Heart left ventricle (tissue), 16 donors: ENCODE data around the gene CLEC16A. TPM values are rescaled to one million over a fixed set of nuclear protein-coding genes. Genes with fewer than 3 reads are reported as not detected.

Experiments used
- ATAC-seq, 4 donors: fragments of 200-7000 bp; cut with Tn5 transposase; one replicate each; pipeline ENCODE4 v1.9.1; 2020 to 2022; ENCODE audit warnings: moderate library complexity in 4 of 4, mild to moderate bottlenecking in 3 of 4, moderate number of reproducible peaks in 1 of 4
- DNase-seq, 5 donors: peaks; one replicate each; pipeline ENCODE4 v3.0.0-alpha.2; 2020
- H3K27ac ChIP-seq, 12 donors: fragments of 200-600 bp; sonication (generic) in 4 of 12; one replicate each; pipeline versions ENCODE4 v1.5.0 to v1.8.0; 2016 to 2022; ENCODE audit warnings: mild to moderate bottlenecking in 2 of 12
- H3K27me3 ChIP-seq, 9 donors: fragments of 200-600 bp; sonication (generic) in 2 of 9; one replicate each; pipeline versions ENCODE4 v1.5.1 to v1.8.0; 2016 to 2022; ENCODE audit warnings: mild to moderate bottlenecking in 3 of 9
- H3K36me3 ChIP-seq, 9 donors: fragments of 200-600 bp; sonication (generic) in 2 of 9; one replicate each; pipeline versions ENCODE4 v1.5.0 to v1.8.0; 2018 to 2022; ENCODE audit warnings: mild to moderate bottlenecking in 2 of 9
- H3K4me1 ChIP-seq, 12 donors: fragments of 200-600 bp; sonication (generic) in 4 of 12; one replicate each; pipeline versions ENCODE4 v1.5.0 to v1.8.0; 2016 to 2022; ENCODE audit warnings: mild to moderate bottlenecking in 3 of 12
- H3K4me3 ChIP-seq, 12 donors: fragments of 200-600 bp; sonication (generic) in 4 of 12; one replicate each; pipeline versions ENCODE4 v1.5.0 to v1.8.0; 2017 to 2022; ENCODE audit warnings: mild to moderate bottlenecking in 9 of 12, moderate library complexity in 4 of 12
- H3K9me3 ChIP-seq, 12 donors: fragments of 200-600 bp; sonication (generic) in 4 of 12; one replicate each; pipeline versions ENCODE4 v1.5.0 to v1.8.0; 2016 to 2022; ENCODE audit warnings: mild to moderate bottlenecking in 1 of 12
- POLR2A ChIP-seq, 2 donors: fragments of 450-650 bp; IDR thresholded peaks; one replicate each; pipeline ENCODE4 v1.6.1; 2017; ENCODE audit warnings: antibody characterized with exemption in 2 of 2, mild to moderate bottlenecking in 2 of 2, moderate library complexity in 2 of 2
- WGBS, 4 donors: extraction: QIAGEN DNeasy Blood & Tissue Kit in 2 of 4; methylation state at CpG; one replicate each; pipeline versions ENCODE4 v1.1.5 to v1.1.7; 2013 to 2018; 5-methylcytosine and 5-hydroxymethylcytosine counted together
- intact Hi-C, 10 donors: fragments of 100-400 bp; cut with DNase I; formaldehyde crosslinking; loops; one replicate each; pipeline versions ENCODE4 v1.11.1 to v1.14.2; 2022
- polyA plus RNA-seq, 2 donors: library from polyadenylated mRNA; stranded (reverse); fragments of 200-250 nt; gene quantifications; one replicate each; pipeline ENCODE4 v1.2.3, GENCODE V29; 2013
- total RNA-seq, 9 donors: library from RNA; depleted of rRNA in 2 of 9; stranded (reverse); fragments of >200 nt in 2 of 9; fragmentation: NEBNext Ultra II Directional in 3 of 9; extraction: Animal tissue kit (Norgen Biotek cat#: 25700) in 3 of 9; gene quantifications; one replicate each; pipeline versions ENCODE4 v1.1.0 to v1.2.4, GENCODE V29; 2016 to 2023
- TF ChIP-seq, protein P1 (sequence below), 12 donors: fragments of 200-600 bp; sonication (generic) in 4 of 12; IDR thresholded peaks; one replicate each; pipeline versions ENCODE4 v1.5.0 to v1.8.0; 2018 to 2022; ENCODE audit warnings: antibody characterized with exemption in 12 of 12, mild to moderate bottlenecking in 5 of 12
- donor health status: ischemic (EF 13 %, LVEDD 7.1; RV severe dilation, severe dysfunction).
- donor health status: healthy with polysubstance abuse.
- donor health status: DM: no; HTN: yes; CAD: no.
- donor health status: DM: no; HTN: no; CAD: no.
- donor health status: ischemic (EF 25% LVEDD 6.9; RV normal size, moderate dysfunction).
- donor health status: ischemic (EF 25% LVEDD 5.7; RV mildly dilated, moderate dysfunction).
- donor health status: healthy.
- donor health status: DM: yes; HTN: yes; CAD: no.
- donor health status: ischemic (EF 35%, LVEDD 5.7; RV mildly dilated, moderate dysfunction).
- donor health status: nonischemic (EF 11% LVEDD 7.7; RV severe dilation, severe dysfunction).
- donor health status: DM: yes; HTN: yes; CAD: no.
- donor health status: PGD.
- donor health status: ischemic (EF 29% LVEDD 5.4; RV normal size, mild dysfunction).
- donor health status: nonischemic (EF 23%, LVEDD 6.1; RV moderate dilation, normal function).

CLEC16A gene
- total and polyA plus RNA-seq, 11 donors, result 13.8 to 41.1 (median 23.7) TPM

- DNase-seq, result no peak
- no peaks in the 10 kb centered on the region for H3K9me3 ChIP-seq
- intact Hi-C loops, result no loop called here
- no peak overlapping the region for H3K4me3 ChIP-seq
- H3K27me3 ChIP-seq, result no peaks in the 10 kb centered on the region
- TF ChIP-seq POLR2A (IDR thresholded peaks at IDR 0.05), result no peak
- TF ChIP-seq, protein P1, sequence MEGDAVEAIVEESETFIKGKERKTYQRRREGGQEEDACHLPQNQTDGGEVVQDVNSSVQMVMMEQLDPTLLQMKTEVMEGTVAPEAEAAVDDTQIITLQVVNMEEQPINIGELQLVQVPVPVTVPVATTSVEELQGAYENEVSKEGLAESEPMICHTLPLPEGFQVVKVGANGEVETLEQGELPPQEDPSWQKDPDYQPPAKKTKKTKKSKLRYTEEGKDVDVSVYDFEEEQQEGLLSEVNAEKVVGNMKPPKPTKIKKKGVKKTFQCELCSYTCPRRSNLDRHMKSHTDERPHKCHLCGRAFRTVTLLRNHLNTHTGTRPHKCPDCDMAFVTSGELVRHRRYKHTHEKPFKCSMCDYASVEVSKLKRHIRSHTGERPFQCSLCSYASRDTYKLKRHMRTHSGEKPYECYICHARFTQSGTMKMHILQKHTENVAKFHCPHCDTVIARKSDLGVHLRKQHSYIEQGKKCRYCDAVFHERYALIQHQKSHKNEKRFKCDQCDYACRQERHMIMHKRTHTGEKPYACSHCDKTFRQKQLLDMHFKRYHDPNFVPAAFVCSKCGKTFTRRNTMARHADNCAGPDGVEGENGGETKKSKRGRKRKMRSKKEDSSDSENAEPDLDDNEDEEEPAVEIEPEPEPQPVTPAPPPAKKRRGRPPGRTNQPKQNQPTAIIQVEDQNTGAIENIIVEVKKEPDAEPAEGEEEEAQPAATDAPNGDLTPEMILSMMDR (IDR thresholded peaks at IDR 0.05), result no peak
- H3K4me1 ChIP-seq, result peaks cover 0 to 20% (median 0%) of the 10 kb centered on the region in 12 donors
- WGBS, 4 donors, result 73 to 84% (median 79%) methylated on average over 4 of the region's 4 CpGs
- H3K27ac ChIP-seq, result peak overlapping the region in 5 of 12 donors; percentile 4 to 49 (median 14)
- ATAC-seq, result peak in 2 of 4 donors; percentile 28 to 38
- peaks cover 0 to 85% (median 71%) of the 10 kb centered on the region in 9 donors for H3K36me3 ChIP-seq
Observed at GRCh38 chr16:11047057-11047456, 102.7 kb downstream of the CLEC16A start.

DNA sequence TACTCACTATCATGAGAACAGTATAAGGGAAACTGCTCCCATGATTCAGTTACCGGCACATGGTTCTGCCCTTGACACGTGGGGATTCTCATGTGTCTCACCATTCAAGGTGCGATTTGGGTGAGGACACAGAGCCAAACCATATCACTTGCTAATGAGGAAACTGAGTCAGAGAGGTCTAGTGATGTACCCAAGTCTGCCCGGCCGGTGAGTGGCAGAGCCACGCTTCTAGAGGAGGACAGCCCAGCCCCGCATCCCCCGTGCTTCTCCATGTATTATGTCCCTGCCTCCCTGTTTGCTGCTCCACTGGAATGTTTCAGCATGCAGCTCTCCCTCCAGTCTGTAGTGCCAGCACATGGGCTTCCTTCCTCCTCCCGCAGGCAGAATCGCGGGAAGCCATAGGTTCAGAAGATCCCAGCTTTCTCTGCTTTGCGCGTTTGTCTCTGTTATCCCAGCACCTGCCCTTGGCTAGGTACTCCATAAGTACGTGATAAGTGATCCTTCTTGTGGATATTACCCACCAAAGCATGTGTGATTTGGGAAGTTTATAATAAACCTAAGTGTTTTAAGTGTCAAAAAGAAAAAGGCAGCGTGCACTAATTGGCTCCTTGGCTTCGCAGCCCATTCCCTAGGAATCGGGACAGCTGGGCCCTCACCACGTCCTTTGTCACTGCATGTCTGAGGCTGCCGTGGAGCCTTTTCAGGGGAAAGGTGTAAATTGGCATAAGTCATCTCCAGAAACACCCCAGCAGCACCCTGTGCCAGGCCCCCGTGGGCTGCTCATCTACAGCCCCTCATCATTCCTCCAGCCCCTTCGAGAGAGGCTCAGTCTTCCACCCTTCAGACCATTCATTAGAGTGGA, 103.8 kb downstream of the CLEC16A start:
- Histone ChIP-seq H3K27ac (peak overlapping the region in 1 of 12 donors; percentile 49), H3K4me1 (peaks cover 0 to 29% (median 0%) of the 10 kb centered on the region in 12 donors)

DNA sequence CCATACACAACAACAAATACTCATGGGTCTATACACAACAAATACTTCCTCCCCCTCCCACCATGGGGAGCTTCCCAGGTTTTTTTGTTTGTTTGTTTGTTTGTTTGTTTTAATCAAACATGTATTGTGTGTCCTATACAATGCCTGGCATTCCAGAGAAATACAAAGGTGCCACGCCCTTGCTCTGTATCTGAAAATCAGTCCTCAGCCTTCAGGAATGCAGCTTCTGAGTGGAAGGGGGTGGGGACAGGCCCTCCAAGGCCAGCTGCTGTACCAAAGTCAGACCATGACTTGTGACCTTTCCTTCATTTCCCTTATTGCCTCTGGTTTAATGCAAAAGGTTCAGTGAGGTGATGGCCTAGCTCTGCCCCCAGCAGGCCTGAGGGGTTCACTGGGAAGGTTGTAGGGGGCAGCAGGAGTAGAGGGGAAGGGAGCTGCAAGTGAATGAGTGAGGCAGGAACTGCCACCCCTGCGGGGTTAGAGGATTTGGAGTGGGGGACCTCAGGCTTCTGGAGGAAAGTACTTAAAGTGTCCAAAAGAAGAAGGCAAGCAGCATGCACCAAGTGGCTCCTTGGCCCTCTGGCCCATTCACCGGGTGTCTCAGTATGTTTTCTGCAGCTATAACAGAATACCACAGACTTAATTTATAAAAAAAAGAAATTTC, 105.2 kb downstream of the CLEC16A start:
- Histone ChIP-seq H3K36me3 (peaks cover 0 to 77% (median 56%) of the 10 kb centered on the region in 9 donors), H3K4me1 (peaks cover 0 to 29% (median 0%) of the 10 kb centered on the region in 12 donors), H3K9me3 (no peaks in the 10 kb centered on the region), H3K27me3 (no peaks in the 10 kb centered on the region), H3K27ac (no peak overlapping the region), H3K4me3 (no peak overlapping the region)
- 93 to 95% (median 95%) methylated on average over 3 of the region's 3 CpGs for WGBS, 4 donors
- intact Hi-C loops, result no loop called here
- no peak for ATAC-seq
- no peak for DNase-seq
- no peak for TF ChIP-seq POLR2A (IDR thresholded peaks at IDR 0.05)
- TF ChIP-seq, protein P1 (IDR thresholded peaks at IDR 0.05), result no peak

More for the DNA sequence above, 103.8 kb downstream of the CLEC16A start:
- DNase-seq (no peak), ATAC-seq (no peak)
- H3K27me3 ChIP-seq, result no peaks in the 10 kb centered on the region
- H3K4me3 ChIP-seq, result no peak overlapping the region
- TF ChIP-seq POLR2A (IDR thresholded peaks at IDR 0.05), result no peak
- TF ChIP-seq, protein P1 (IDR thresholded peaks at IDR 0.05), result no peak
- intact Hi-C loops, result no loop called here
- no peaks in the 10 kb centered on the region for H3K9me3 ChIP-seq
- H3K36me3 ChIP-seq, result peaks cover 0 to 82% (median 63%) of the 10 kb centered on the region in 9 donors
- 92 to 95% (median 95%) methylated on average over 19 to 21 of the region's 21 CpGs for WGBS, 4 donors

GRCh38 chr16:11050536-11050935, 106.2 kb downstream of the CLEC16A start:
- no peak for ATAC-seq
- Histone ChIP-seq H3K4me3 (no peak overlapping the region), H3K27ac (no peak overlapping the region), H3K27me3 (no peaks in the 10 kb centered on the region), H3K4me1 (peaks cover 0 to 29% (median 0%) of the 10 kb centered on the region in 12 donors), H3K9me3 (no peaks in the 10 kb centered on the region), H3K36me3 (peaks cover 0 to 72% (median 48%) of the 10 kb centered on the region in 9 donors)
- intact Hi-C loops, result no loop called here
- no peak for TF ChIP-seq POLR2A (IDR thresholded peaks at IDR 0.05)
- TF ChIP-seq, protein P1 (IDR thresholded peaks at IDR 0.05), result no peak
- 90 to 95% (median 94%) methylated on average over 7 of the region's 7 CpGs for WGBS, 4 donors
- DNase-seq, result no peak
